ENCODE measurements around the gene CROCC. TPM values are rescaled to one million over a fixed set of nuclear protein-coding genes. Genes with fewer than 3 reads are reported as not detected.

CROCC gene
- total and polyA plus RNA-seq, 12 donors = 4.7 to 42.3 (median 6.3) TPM

DNA sequence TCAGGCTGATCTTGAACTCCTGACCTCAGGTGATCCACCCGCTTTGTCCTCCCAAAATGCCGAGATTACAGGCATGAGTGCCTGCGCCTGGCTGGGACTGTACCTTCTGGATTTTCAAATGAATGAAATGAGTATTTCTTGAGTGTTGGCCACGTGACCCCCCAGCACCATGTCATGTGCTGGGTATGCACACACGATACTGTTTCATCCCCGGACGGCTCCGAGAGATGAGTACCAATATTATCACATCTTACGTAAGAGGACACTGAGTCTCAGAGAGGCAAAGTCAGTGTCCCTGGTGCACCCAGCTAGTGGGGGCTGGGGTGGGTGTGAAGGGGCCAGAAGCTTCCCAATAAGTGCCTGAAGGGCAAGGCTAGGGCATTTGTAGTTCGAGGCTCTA lies 780 bp upstream of the CROCC start:
- ATAC-seq = no peak
- Histone ChIP-seq H3K27ac (no peak overlapping the region), H3K27me3 (no peaks in the 10 kb centered on the region), H3K9me3 (no peaks in the 10 kb centered on the region), H3K4me3 (no peak overlapping the region), H3K4me1 (peaks cover 0 to 17% (median 9%) of the 10 kb centered on the region in 9 donors), H3K36me3 (no peaks in the 10 kb centered on the region)
- TF ChIP-seq, protein P1, sequence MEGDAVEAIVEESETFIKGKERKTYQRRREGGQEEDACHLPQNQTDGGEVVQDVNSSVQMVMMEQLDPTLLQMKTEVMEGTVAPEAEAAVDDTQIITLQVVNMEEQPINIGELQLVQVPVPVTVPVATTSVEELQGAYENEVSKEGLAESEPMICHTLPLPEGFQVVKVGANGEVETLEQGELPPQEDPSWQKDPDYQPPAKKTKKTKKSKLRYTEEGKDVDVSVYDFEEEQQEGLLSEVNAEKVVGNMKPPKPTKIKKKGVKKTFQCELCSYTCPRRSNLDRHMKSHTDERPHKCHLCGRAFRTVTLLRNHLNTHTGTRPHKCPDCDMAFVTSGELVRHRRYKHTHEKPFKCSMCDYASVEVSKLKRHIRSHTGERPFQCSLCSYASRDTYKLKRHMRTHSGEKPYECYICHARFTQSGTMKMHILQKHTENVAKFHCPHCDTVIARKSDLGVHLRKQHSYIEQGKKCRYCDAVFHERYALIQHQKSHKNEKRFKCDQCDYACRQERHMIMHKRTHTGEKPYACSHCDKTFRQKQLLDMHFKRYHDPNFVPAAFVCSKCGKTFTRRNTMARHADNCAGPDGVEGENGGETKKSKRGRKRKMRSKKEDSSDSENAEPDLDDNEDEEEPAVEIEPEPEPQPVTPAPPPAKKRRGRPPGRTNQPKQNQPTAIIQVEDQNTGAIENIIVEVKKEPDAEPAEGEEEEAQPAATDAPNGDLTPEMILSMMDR (IDR thresholded peaks at IDR 0.05) = no peak
- DNase-seq = no peak
- intact Hi-C loops (cut with DNase I) = loop anchor here in 1 of 10 donors (10.0 kb wide), 1 partner anchor 306 kb away; the partner anchor contains the start of gene NBPF1
- 91% methylated on average over 10 of the region's 10 CpGs for WGBS, 2 donors

- Histone ChIP-seq H3K27me3 (no peaks in the 10 kb centered on the region), H3K27ac (no peak overlapping the region), H3K36me3 (no peaks in the 10 kb centered on the region), H3K4me3 (no peak overlapping the region), H3K4me1 (peaks cover 0 to 17% (median 9%) of the 10 kb centered on the region in 9 donors), H3K9me3 (no peaks in the 10 kb centered on the region)
- intact Hi-C loops (cut with DNase I) = loop anchor here in 1 of 10 donors (10.0 kb wide), 1 partner anchor 308 kb away; the partner anchor contains the start of gene NBPF1
- TF ChIP-seq, protein P1 (IDR thresholded peaks at IDR 0.05) = no peak
- no peak for DNase-seq
- WGBS, 2 donors = 91 to 94% methylated on average over 10 of the region's 10 CpGs
- ATAC-seq = no peak
Measured at GRCh38 chr1:16922466-16922865, 735 bp downstream of the CROCC start.

DNA sequence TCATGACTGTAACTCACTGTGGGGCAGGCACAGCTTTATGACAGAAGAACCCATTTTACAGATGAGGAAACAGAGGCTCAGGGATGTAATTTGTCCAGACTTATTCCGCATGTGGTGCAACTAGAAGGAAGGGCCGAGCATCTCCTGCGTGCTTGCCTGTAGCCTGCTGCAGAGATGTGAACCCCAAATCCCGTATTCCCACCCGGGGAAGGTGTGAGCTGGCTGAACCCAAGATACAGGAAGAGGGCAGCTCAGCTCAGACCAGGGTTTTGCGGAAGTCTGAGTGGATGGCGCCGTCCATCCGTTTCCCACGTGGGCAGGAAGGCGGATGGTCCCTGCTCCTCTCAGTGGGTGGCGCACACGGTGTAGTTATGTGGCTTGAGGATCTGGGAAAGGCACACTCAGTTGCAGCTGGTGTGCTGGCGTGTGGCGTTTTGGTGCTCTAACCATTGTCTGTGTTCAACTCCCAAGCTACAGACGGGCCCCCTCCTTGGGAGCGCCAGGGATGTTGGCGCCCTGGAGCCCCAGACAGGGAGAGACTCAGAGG lies 1.2 kb downstream of the CROCC start:
- H3K9me3 ChIP-seq = no peaks in the 10 kb centered on the region
- intact Hi-C loops (cut with DNase I) = loop anchor here in 1 of 10 donors (10.0 kb wide), 1 partner anchor 308 kb away; the partner anchor contains the start of gene NBPF1
- H3K4me3 ChIP-seq = no peak overlapping the region
- TF ChIP-seq, protein P1 (IDR thresholded peaks at IDR 0.05) = no peak
- peaks cover 0 to 17% (median 9%) of the 10 kb centered on the region in 9 donors for H3K4me1 ChIP-seq
- no peak overlapping the region for H3K27ac ChIP-seq
- WGBS, 2 donors = 82 to 86% methylated on average over 18 of the region's 18 CpGs
- DNase-seq (no peak), ATAC-seq (no peak)
- no peaks in the 10 kb centered on the region for H3K27me3 ChIP-seq
- no peaks in the 10 kb centered on the region for H3K36me3 ChIP-seq

- ATAC-seq (no peak), DNase-seq (no peak)
- TF ChIP-seq, protein P1 (IDR thresholded peaks at IDR 0.05) = no peak
- H3K4me1 ChIP-seq = peaks cover 0 to 17% (median 9%) of the 10 kb centered on the region in 9 donors
- intact Hi-C loops (cut with DNase I) = loop anchor here in 1 of 10 donors (10.0 kb wide), 1 partner anchor 310 kb away; the partner anchor contains the start of gene NBPF1
- H3K27ac ChIP-seq = no peak overlapping the region
- H3K9me3 ChIP-seq = no peaks in the 10 kb centered on the region
- no peaks in the 10 kb centered on the region for H3K36me3 ChIP-seq
- H3K4me3 ChIP-seq = no peak overlapping the region
- H3K27me3 ChIP-seq = no peaks in the 10 kb centered on the region
- 87 to 93% methylated on average over 23 of the region's 23 CpGs for WGBS, 2 donors
Measured at GRCh38 chr1:16924216-16924918, 2.6 kb downstream of the CROCC start.

All from heart right ventricle (tissue), 16 donors.